K562 (cell line): ENCODE measurements around the gene AP3S2. TPM values are rescaled to one million over a fixed set of nuclear protein-coding genes. Genes with fewer than 3 reads are reported as not detected.

Experiments used
- ATAC-seq: fragments of 200-7000 bp; cut with Tn5 transposase; 3 replicates; pipeline ENCODE4 v1.9.1; 2020; ENCODE audit warnings: moderate library complexity
- BruUV-seq: library from RNA; stranded (reverse); fragments of 400-500 nt; replicated peaks from 2 replicates; lab custom pipeline; 2021; lab: Mats Ljungman, UMichigan
- CTCF ChIA-PET: fragments of 300-600 bp; formaldehyde crosslinking; extraction: SDS; loops from one replicate; lab custom pipeline; 2021; ENCODE audit warnings: low intra/inter-chr PET ratio; lab: Yijun Ruan, JAX
- POLR2A ChIA-PET: fragments of 300-600, 350-650 bp; sonication (Branson Sonifier 250); formaldehyde crosslinking; extraction: SDS; loops from one replicate; lab custom pipeline; 2021; ENCODE audit warnings: antibody characterized with exemption, inconsistent platforms; lab: Yijun Ruan, JAX
- DNase-seq, 4 experiments: peaks; one replicate each; pipeline versions ENCODE4 v3.0.0 to v3.0.0-alpha.2; 2011 to 2018; ENCODE audit warnings: low spot score in 3 of 4, mixed read lengths in 3 of 4; ENCODE audit errors: extremely low read depth in 1 of 4
- FAIRE-seq: peaks from 2 replicates; lab custom pipeline; 2011; peaks lifted over from hg19 to GRCh38; lab: Jason Lieb, UNC
- H2AFZ ChIP-seq: 2 replicates; pipeline ENCODE4 v1.6.0; 2011; ENCODE audit warnings: low read depth, low read length, control low read depth, inconsistent platforms
- H3K27ac ChIP-seq: fragments of 200-600 bp; 3 replicates; pipeline ENCODE4 v1.8.0; 2011; ENCODE audit warnings: low read depth, mild to moderate bottlenecking, control low read depth, inconsistent platforms, low read length, moderate library complexity, mixed read lengths; ENCODE audit errors: extremely low read depth
- H3K27me3 ChIP-seq, 2 experiments: fragments of 300-600 bp in 1 of 2; 2 replicates in 1 of 2; 3 replicates in 1 of 2; pipeline versions ENCODE4 v1.6.0 to v1.8.0; 2011; ENCODE audit warnings: inconsistent platforms in 2 of 2, low read length in 2 of 2, mild to moderate bottlenecking in 1 of 2, mixed read lengths in 1 of 2, moderate library complexity in 1 of 2; ENCODE audit not compliant: control insufficient read depth in 2 of 2, insufficient read depth in 2 of 2
- H3K36me3 ChIP-seq: fragments of 300-600 bp; 3 replicates; pipeline ENCODE4 v1.8.0; 2011; ENCODE audit warnings: mild to moderate bottlenecking, low read length, inconsistent platforms; ENCODE audit not compliant: control insufficient read depth, insufficient read depth
- H3K4me1 ChIP-seq, 2 experiments: fragments of 200-600 bp in 1 of 2; replicated peaks in 1 of 2; 2 replicates in 1 of 2; 3 replicates in 1 of 2; pipeline versions ENCODE4 v1.5.1 to v1.8.0; 2011; ENCODE audit warnings: inconsistent platforms in 2 of 2, low read length in 2 of 2, mild to moderate bottlenecking in 1 of 2, mixed read lengths in 1 of 2, moderate library complexity in 1 of 2; ENCODE audit not compliant: control insufficient read depth in 2 of 2, insufficient read depth in 2 of 2
- H3K4me2 ChIP-seq: 2 replicates; pipeline ENCODE4 v1.6.1; 2011; ENCODE audit warnings: low read length, control low read depth, inconsistent platforms, mixed read lengths; ENCODE audit not compliant: insufficient read depth
- H3K4me3 ChIP-seq: fragments of 200-600 bp; sonication (generic), shearing (Covaris generic); 2 replicates; pipeline ENCODE4 v1.5.1; 2016; ENCODE audit warnings: control low read depth, inconsistent platforms
- H3K79me2 ChIP-seq: fragments of 200-600 bp; 3 replicates; pipeline ENCODE4 v1.8.0; 2011; ENCODE audit warnings: low read length, inconsistent platforms; ENCODE audit not compliant: control insufficient read depth, insufficient read depth
- H3K9ac ChIP-seq, 2 experiments: 2 replicates each; pipeline versions ENCODE4 v1.6.0 to v1.6.1; 2011; ENCODE audit warnings: low read depth in 2 of 2, low read length in 2 of 2, control low read depth in 1 of 2, inconsistent platforms in 1 of 2, mild to moderate bottlenecking in 1 of 2, mixed read lengths in 1 of 2; ENCODE audit not compliant: insufficient read depth in 1 of 2
- H3K9me1 ChIP-seq: one replicate; pipeline ENCODE4 v1.6.0; 2011; ENCODE audit warnings: inconsistent platforms, mild to moderate bottlenecking, low read length, moderate library complexity; ENCODE audit not compliant: control insufficient read depth, insufficient read depth
- H3K9me3 ChIP-seq: replicated peaks from 2 replicates; pipeline ENCODE4 v1.5.1; 2011; ENCODE audit warnings: low read depth, low read length, inconsistent platforms; ENCODE audit not compliant: control insufficient read depth, insufficient read depth
- H4K20me1 ChIP-seq: replicated peaks from 2 replicates; pipeline ENCODE4 v1.6.1; 2011; ENCODE audit warnings: low read length, inconsistent platforms, mixed read lengths; ENCODE audit not compliant: control insufficient read depth, insufficient read depth
- ARHGAP35 ChIP-seq: fragments of 450-650 bp; IDR thresholded peaks from 2 replicates; pipeline ENCODE4 v1.6.1; 2018; ENCODE audit not compliant: partially characterized antibody
- ATF7 ChIP-seq: fragments of 450-650 bp; IDR thresholded peaks from 2 replicates; pipeline ENCODE4 v1.7.1; 2014; ENCODE audit warnings: mild to moderate bottlenecking, moderate library complexity
- CREBBP ChIP-seq: IDR thresholded peaks from one replicate; pipeline ENCODE4 v1.6.1; 2012; ENCODE audit warnings: low read depth, mild to moderate bottlenecking, control low read depth, inconsistent platforms, low read length
- FOXO4 ChIP-seq: fragments of 450-650 bp; formaldehyde crosslinking; IDR thresholded peaks from 2 replicates; pipeline ENCODE4 v1.4.0; 2020; ENCODE audit warnings: mild to moderate bottlenecking, moderate library complexity
- HBP1 ChIP-seq: fragments of 450-650 bp; formaldehyde crosslinking; IDR thresholded peaks from 2 replicates; pipeline ENCODE4 v1.4.0; 2022; ENCODE audit warnings: missing genetic modification characterization
- HDAC1 ChIP-seq, 2 experiments: fragments of 450-650 bp; IDR thresholded peaks; 2 replicates each; pipeline ENCODE4 v1.6.1; 2016 to 2017; ENCODE audit warnings: inconsistent platforms in 1 of 2, mild to moderate bottlenecking in 1 of 2, moderate library complexity in 1 of 2
- KAT7 ChIP-seq: sonication (generic); formaldehyde crosslinking; IDR thresholded peaks from 2 replicates; pipeline ENCODE4 v1.8.0; 2022; ENCODE audit warnings: missing genetic modification reagents, mild to moderate bottlenecking, borderline replicate concordance
- MTA1 ChIP-seq: fragments of 450-650 bp; IDR thresholded peaks from 2 replicates; pipeline ENCODE4 v1.6.1; 2017; ENCODE audit warnings: borderline replicate concordance
- NRF1 ChIP-seq, 2 experiments: fragments of 450-650 bp; IDR thresholded peaks in 1 of 2; conservative IDR thresholded peaks in 1 of 2; 2 replicates each; pipeline ENCODE4 v1.6.1; 2014; ENCODE audit warnings: mild to moderate bottlenecking in 2 of 2
- PHF21A ChIP-seq: fragments of 450-650 bp; IDR thresholded peaks from 2 replicates; pipeline ENCODE4 v1.6.1; 2017; ENCODE audit warnings: low read depth, borderline replicate concordance
- RBFOX2 ChIP-seq: fragments of 200-400 bp; formaldehyde crosslinking; IDR thresholded peaks from 2 replicates; pipeline ENCODE4 v1.6.1; 2017; ENCODE audit warnings: low read depth, mild to moderate bottlenecking, low read length, moderate library complexity
- STAG1 ChIP-seq: sonication (generic); formaldehyde crosslinking; IDR thresholded peaks from 2 replicates; pipeline ENCODE4 v1.5.0; 2020; ENCODE audit warnings: missing genetic modification reagents, borderline replicate concordance
- TEAD1 ChIP-seq, 2 experiments: fragments of 450-650 bp in 1 of 2; sonication (generic) in 1 of 2; formaldehyde crosslinking; IDR thresholded peaks; 2 replicates each; pipeline versions ENCODE4 v1.4.0 to v1.8.0; 2020 to 2022; ENCODE audit warnings: mild to moderate bottlenecking in 2 of 2, missing genetic modification reagents in 1 of 2
- ZBTB43 ChIP-seq: sonication (generic); formaldehyde crosslinking; IDR thresholded peaks from 2 replicates; pipeline ENCODE4 v1.8.0; 2023; ENCODE audit warnings: mild to moderate bottlenecking, missing genetic modification reagents
- ZNF184 ChIP-seq: sonication (generic); formaldehyde crosslinking; IDR thresholded peaks from 2 replicates; pipeline ENCODE4 v1.5.0; 2020; ENCODE audit warnings: missing genetic modification reagents
- ZNF431 ChIP-seq: sonication (generic); formaldehyde crosslinking; IDR thresholded peaks from 2 replicates; pipeline ENCODE4 v1.8.0; 2022; ENCODE audit warnings: mild to moderate bottlenecking, missing genetic modification reagents
- ZNF512 ChIP-seq: IDR thresholded peaks from 2 replicates; pipeline ENCODE4 v1.6.1; 2016; ENCODE audit warnings: missing genetic modification characterization, missing compliant biosample characterization
- WGBS: fragments of 100-300 bp; shearing (Covaris generic); methylation state at CpG from one replicate; pipeline ENCODE4 v1.1.6; 2016; ENCODE audit warnings: low coverage, mixed read lengths; ENCODE audit not compliant: insufficient coverage; ENCODE audit errors: missing lambda C conversion rate; 5-methylcytosine and 5-hydroxymethylcytosine counted together
- in situ Hi-C: fragments of 300-500 bp; cut with MboI; formaldehyde crosslinking; loops from 4 replicates; pipeline ENCODE4 v1.15.0; 2018; ENCODE audit warnings: inconsistent platforms, mixed read lengths
- intact Hi-C: fragments of 100-400 bp; cut with micrococcal nuclease; formaldehyde crosslinking; loops from 2 replicates; pipeline ENCODE4 v1.14.2; 2022
- polyA plus RNA-seq, 8 experiments: library from polyadenylated mRNA; depleted of rRNA in 4 of 8; stranded (reverse) in 5 of 8; unstranded in 3 of 8; fragments of >200 nt; fragmentation: Nextera tagmentation in 2 of 8; fragmentation: Illumina TruSeq in 1 of 8; extraction: Ambion mirVana in 2 of 8; extraction: Trizol in 1 of 8; gene quantifications; 2 replicates each; pipeline versions ENCODE4 v1.2.1 to v1.2.3, GENCODE V29; 2011 to 2014; ENCODE audit warnings: inconsistent platforms in 1 of 8, missing spikeins in 1 of 8
- total RNA-seq, 7 experiments: library from RNA; depleted of rRNA in 6 of 7; stranded (reverse); fragments of >200 nt in 6 of 7; fragmentation: Illumina TruSeq in 2 of 7; extraction: Trizol in 2 of 7; gene quantifications; 2 replicates each; pipeline versions ENCODE4 v1.2.1 to v1.2.3, GENCODE V29; 2011 to 2021; ENCODE audit warnings: low replicate concordance in 1 of 7

AP3S2 gene
- total and polyA plus RNA-seq, 9 of the 15 experiments (the other 6 are each of a cell fraction or from before 2014, with no cell fraction given), result 16.4 to 54.1 (median 37.4) TPM

- in situ Hi-C loops (no loop called here), intact Hi-C loops (no loop called here)
- H3K4me1 ChIP-seq, result no peaks in the 10 kb centered on the region; a peak in 1 of 5 replicates
- ATAC-seq (no peak), FAIRE-seq (no peak)
- no peak overlapping the region for H3K27ac ChIP-seq
- no peaks in the 10 kb centered on the region for H3K9me1 ChIP-seq
- H3K79me2 ChIP-seq, result no peaks in the 10 kb centered on the region
- H3K9ac ChIP-seq, result no peak overlapping the region
- H3K9me3 ChIP-seq, result no peaks in the 10 kb centered on the region
- CTCF ChIA-PET, result no interaction called here
- 50% methylated on average over 8 of the region's 9 CpGs for WGBS
- no peaks in the 10 kb centered on the region for H4K20me1 ChIP-seq
- POLR2A ChIA-PET, result no interaction called here
- no TSS peak for BruUV-seq
- no peaks in the 10 kb centered on the region for H3K27me3 ChIP-seq
- H2AFZ ChIP-seq, result no peak overlapping the region
- H3K4me2 ChIP-seq, result no peak overlapping the region
- H3K36me3 ChIP-seq, result peaks cover 34% of the 10 kb centered on the region; the same call in 2 of the 3 replicates
- TF ChIP-seq HDAC1 (IDR thresholded peaks at IDR 0.05) (0 out of 4 replicates have a peak, but pooled peaks of 1 of the 2 experiments have one; percentile 18), KAT7 (no peak), TEAD1 (CRISPR knock-in tag; IDR thresholded peaks at IDR 0.05) (no peak), ZNF431 (CRISPR knock-in tag) (no peak), ARHGAP35 (peak; percentile 33), FOXO4 (CRISPR knock-in tag) (no peak), NRF1 (conservative IDR thresholded peaks at IDR 0.05 in 1 of 2, IDR thresholded peaks at IDR 0.05 in 1 of 2) (no peak), PHF21A (no peak), ZNF512 (peak; percentile 87), HBP1 (CRISPR knock-in tag) (no peak), STAG1 (CRISPR knock-in tag) (no peak), ZBTB43 (CRISPR knock-in tag) (no peak), ZNF184 (CRISPR knock-in tag) (no peak), MTA1 (0 out of 2 replicates have a peak, but pooled peaks have one; percentile 17), RBFOX2 (no peak), ATF7 (no peak), CREBBP (no peak)
- TF ChIP-seq, all 486 proteins: peak for 4
- no peak for DNase-seq
- no peak overlapping the region for H3K4me3 ChIP-seq
Measured at GRCh38 chr15:89858661-89859458, 34.9 kb downstream of the AP3S2 start.
